Natural killer cell (primary cell): Measurements from ENCODE around the gene PLIN5. TPM values are rescaled to one million over a fixed set of nuclear protein-coding genes. Genes with fewer than 3 reads are reported as not detected.

Experiments used
- ATAC-seq, 3 donors: fragments of 150-1000 bp in 2 of 3; fragments of 200-7000 bp in 1 of 3; cut with Tn5 transposase; 1 replicate in 1 of 3; 2 replicates in 2 of 3; pipeline ENCODE4 v1.10.0; 2021; ENCODE audit warnings: mild to moderate bottlenecking in 2 of 3, moderate library complexity in 2 of 3
- DNase-seq, 2 donors: peaks; one replicate each; pipeline versions ENCODE4 v3.0.0 to v3.0.0-alpha.2; 2013 to 2021; ENCODE audit warnings: mixed read lengths in 1 of 2
- H3K27ac ChIP-seq: one replicate; pipeline ENCODE4 v1.5.1; 2013; ENCODE audit warnings: mild to moderate bottlenecking, low read length
- H3K27me3 ChIP-seq: one replicate; pipeline ENCODE4 v1.6.1; 2013; ENCODE audit warnings: low read length; ENCODE audit not compliant: control insufficient read depth, insufficient read depth
- H3K36me3 ChIP-seq: one replicate; pipeline ENCODE4 v1.6.1; 2013; ENCODE audit warnings: low read length; ENCODE audit not compliant: control insufficient read depth, insufficient read depth
- H3K4me1 ChIP-seq: one replicate; pipeline ENCODE4 v1.6.1; 2013; ENCODE audit warnings: low read length; ENCODE audit not compliant: control insufficient read depth, insufficient read depth
- H3K4me3 ChIP-seq: one replicate; pipeline ENCODE4 v1.5.1; 2013; ENCODE audit warnings: low read length
- H3K9me3 ChIP-seq: one replicate; pipeline ENCODE4 v1.6.1; 2013; ENCODE audit warnings: low read length; ENCODE audit not compliant: control insufficient read depth, insufficient read depth
- H3K27ac Mint-ChIP-seq, 2 donors: one replicate each; pipeline ENCODE4 v1.8.0; 2022; ENCODE audit warnings: mild to moderate bottlenecking in 2 of 2, mixed read lengths in 2 of 2, moderate library complexity in 1 of 2
- H3K27me3 Mint-ChIP-seq, 2 donors: one replicate each; pipeline ENCODE4 v1.8.0; 2022; ENCODE audit warnings: low read depth in 2 of 2, mixed read lengths in 2 of 2
- H3K36me3 Mint-ChIP-seq: one replicate; pipeline ENCODE4 v1.8.0; 2022; ENCODE audit warnings: mixed read lengths
- H3K4me1 Mint-ChIP-seq, 2 donors: one replicate each; pipeline ENCODE4 v1.8.0; 2022; ENCODE audit warnings: mixed read lengths in 2 of 2
- H3K4me3 Mint-ChIP-seq: one replicate; pipeline ENCODE4 v1.8.0; 2022; ENCODE audit warnings: mild to moderate bottlenecking, moderate library complexity, mixed read lengths
- H3K9me3 Mint-ChIP-seq, 2 donors: one replicate each; pipeline ENCODE4 v1.8.0; 2022; ENCODE audit warnings: mixed read lengths in 2 of 2
- WGBS: methylation state at CpG from one replicate; pipeline ENCODE4 v1.1.7; 2013; ENCODE audit warnings: missing lambda C conversion rate; ENCODE audit not compliant: insufficient coverage; 5-methylcytosine and 5-hydroxymethylcytosine counted together
- intact Hi-C: fragments of 100-400 bp; cut with micrococcal nuclease; formaldehyde crosslinking; loops from one replicate; pipeline ENCODE4 v1.14.2; 2022
- total RNA-seq, 4 donors: library from RNA; stranded (reverse); fragments of 120-200 nt in 1 of 4; gene quantifications; one replicate each; pipeline versions ENCODE4 v1.2.3 to v1.2.4, GENCODE V29; 2013 to 2022
- TF ChIP-seq, protein P1 (sequence below): fragments of 200-600 bp; IDR thresholded peaks from one replicate; pipeline ENCODE4 v1.8.0; 2022; ENCODE audit warnings: antibody characterized with exemption

Gene PLIN5
- total RNA-seq, 3 donors from 2014 or later (not counting 1 experiment from before 2014, with no cell fraction given): 0.65 TPM; not detected in 2

GRCh38 chr19:4499855-4500254, 35.2 kb downstream of the PLIN5 start:
- H3K4me1 ChIP-seq: no peaks in the 10 kb centered on the region
- no peak overlapping the region for H3K27ac Mint-ChIP-seq
- no peaks in the 10 kb centered on the region for H3K36me3 Mint-ChIP-seq
- H3K9me3 Mint-ChIP-seq: no peaks in the 10 kb centered on the region
- no peak overlapping the region for H3K4me3 ChIP-seq
- peaks cover 27% of the 10 kb centered on the region for H3K36me3 ChIP-seq
- ATAC-seq (no peak), DNase-seq (no peak)
- H3K27ac ChIP-seq: no peak overlapping the region
- H3K27me3 ChIP-seq: no peaks in the 10 kb centered on the region
- no peaks in the 10 kb centered on the region for H3K27me3 Mint-ChIP-seq
- H3K4me3 Mint-ChIP-seq: no peak overlapping the region
- intact Hi-C loops: no loop called here
- TF ChIP-seq, protein P1, sequence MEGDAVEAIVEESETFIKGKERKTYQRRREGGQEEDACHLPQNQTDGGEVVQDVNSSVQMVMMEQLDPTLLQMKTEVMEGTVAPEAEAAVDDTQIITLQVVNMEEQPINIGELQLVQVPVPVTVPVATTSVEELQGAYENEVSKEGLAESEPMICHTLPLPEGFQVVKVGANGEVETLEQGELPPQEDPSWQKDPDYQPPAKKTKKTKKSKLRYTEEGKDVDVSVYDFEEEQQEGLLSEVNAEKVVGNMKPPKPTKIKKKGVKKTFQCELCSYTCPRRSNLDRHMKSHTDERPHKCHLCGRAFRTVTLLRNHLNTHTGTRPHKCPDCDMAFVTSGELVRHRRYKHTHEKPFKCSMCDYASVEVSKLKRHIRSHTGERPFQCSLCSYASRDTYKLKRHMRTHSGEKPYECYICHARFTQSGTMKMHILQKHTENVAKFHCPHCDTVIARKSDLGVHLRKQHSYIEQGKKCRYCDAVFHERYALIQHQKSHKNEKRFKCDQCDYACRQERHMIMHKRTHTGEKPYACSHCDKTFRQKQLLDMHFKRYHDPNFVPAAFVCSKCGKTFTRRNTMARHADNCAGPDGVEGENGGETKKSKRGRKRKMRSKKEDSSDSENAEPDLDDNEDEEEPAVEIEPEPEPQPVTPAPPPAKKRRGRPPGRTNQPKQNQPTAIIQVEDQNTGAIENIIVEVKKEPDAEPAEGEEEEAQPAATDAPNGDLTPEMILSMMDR: no peak
- no peaks in the 10 kb centered on the region for H3K9me3 ChIP-seq
- WGBS: 98% methylated on average over 15 of the region's 15 CpGs
- no peaks in the 10 kb centered on the region for H3K4me1 Mint-ChIP-seq

- Histone ChIP-seq H3K27ac (no peak overlapping the region), H3K4me3 (no peak overlapping the region), H3K9me3 (no peaks in the 10 kb centered on the region), H3K36me3 (peaks cover 30% of the 10 kb centered on the region), H3K27me3 (no peaks in the 10 kb centered on the region), H3K4me1 (no peaks in the 10 kb centered on the region)
- WGBS: 97% methylated on average over 23 of the region's 23 CpGs
- Mint-ChIP-seq H3K27ac (no peak overlapping the region), H3K36me3 (no peaks in the 10 kb centered on the region), H3K4me3 (no peak overlapping the region), H3K4me1 (no peaks in the 10 kb centered on the region), H3K9me3 (no peaks in the 10 kb centered on the region), H3K27me3 (no peaks in the 10 kb centered on the region)
- intact Hi-C loops: no loop called here
- ATAC-seq: no peak
- TF ChIP-seq, protein P1: no peak
- DNase-seq: no peak
These were observed 35.7 kb downstream of the PLIN5 start for GRCh38 chr19:4499318-4499717.

DNA sequence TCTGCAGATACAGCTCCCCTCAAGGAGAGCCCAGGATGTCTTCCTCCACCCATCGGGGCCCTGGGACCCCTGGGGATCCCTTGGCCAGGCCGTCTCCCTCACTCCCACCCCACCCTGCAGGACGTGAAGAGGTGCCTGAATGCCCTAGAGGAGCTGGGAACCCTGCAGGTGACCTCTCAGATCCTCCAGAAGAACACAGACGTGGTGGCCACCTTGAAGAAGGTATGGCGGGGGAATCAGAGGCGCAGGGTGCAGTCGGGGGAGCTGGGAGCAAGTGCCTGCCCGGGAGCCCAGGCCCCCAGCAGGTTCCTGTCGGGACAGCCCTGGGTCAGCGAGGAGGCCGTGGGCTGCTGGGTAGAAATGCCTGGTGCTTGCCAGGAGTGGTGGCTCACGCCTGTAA, 36.3 kb downstream of the PLIN5 start:
- intact Hi-C loops: no loop called here
- no peaks in the 10 kb centered on the region for H3K4me1 ChIP-seq
- Mint-ChIP-seq H3K27ac (no peak overlapping the region), H3K9me3 (no peaks in the 10 kb centered on the region), H3K4me1 (no peaks in the 10 kb centered on the region), H3K4me3 (no peak overlapping the region), H3K27me3 (no peaks in the 10 kb centered on the region), H3K36me3 (no peaks in the 10 kb centered on the region)
- TF ChIP-seq, protein P1: no peak
- ATAC-seq (no peak), DNase-seq (no peak)
- no peaks in the 10 kb centered on the region for H3K9me3 ChIP-seq
- no peak overlapping the region for H3K4me3 ChIP-seq
- no peak overlapping the region for H3K27ac ChIP-seq
- no peaks in the 10 kb centered on the region for H3K27me3 ChIP-seq
- peaks cover 34% of the 10 kb centered on the region for H3K36me3 ChIP-seq
- WGBS: 95% methylated on average over 12 of the region's 12 CpGs

DNA sequence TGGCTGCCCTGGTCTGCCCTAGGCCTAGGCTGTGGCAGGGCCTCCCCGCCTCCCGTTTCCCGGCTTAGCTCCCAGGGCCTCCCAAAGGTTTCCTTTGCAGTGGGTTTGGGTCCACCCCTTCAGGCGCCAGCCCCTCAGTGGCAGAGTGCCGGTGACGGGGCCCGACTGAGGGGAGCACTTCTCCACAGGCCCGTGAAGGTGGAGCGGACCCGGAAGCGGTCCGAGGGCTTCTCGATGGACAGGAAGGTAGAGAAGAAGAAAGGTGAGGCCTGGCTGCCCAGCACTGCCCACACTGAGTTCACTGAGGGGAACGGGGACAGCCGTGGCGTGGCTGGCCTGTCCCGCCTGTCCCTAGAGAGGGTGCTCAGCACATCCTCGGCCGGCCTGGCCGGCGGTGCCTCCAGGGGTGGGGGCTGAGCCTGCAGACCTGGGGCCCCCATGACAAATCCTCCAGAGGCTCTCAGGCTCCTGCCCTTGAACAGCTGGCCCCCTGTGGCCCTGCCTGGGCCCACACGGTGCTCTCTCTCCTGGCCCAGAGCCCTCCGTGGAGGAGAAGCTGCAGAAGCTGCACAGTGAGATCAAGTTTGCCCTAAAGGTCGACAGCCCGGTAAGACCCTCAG, 37.1 kb downstream of the PLIN5 start:
- WGBS: 92% methylated on average over 25 of the region's 25 CpGs
- no peaks in the 10 kb centered on the region for H3K4me1 Mint-ChIP-seq
- peaks cover 39% of the 10 kb centered on the region for H3K36me3 ChIP-seq

More for the DNA sequence above, 37.1 kb downstream of the PLIN5 start:
- DNase-seq: no peak
- intact Hi-C loops: no loop called here
- Mint-ChIP-seq H3K9me3 (no peaks in the 10 kb centered on the region), H3K36me3 (no peaks in the 10 kb centered on the region), H3K27me3 (no peaks in the 10 kb centered on the region), H3K4me3 (no peak overlapping the region), H3K27ac (no peak overlapping the region)
- Histone ChIP-seq H3K4me3 (no peak overlapping the region), H3K27me3 (no peaks in the 10 kb centered on the region), H3K27ac (no peak overlapping the region), H3K9me3 (no peaks in the 10 kb centered on the region), H3K4me1 (no peaks in the 10 kb centered on the region)
- TF ChIP-seq, protein P1: no peak
- ATAC-seq: no peak
